NOMO-1 treated with dmso at 0.1 percent for 144 hours (cell line): ENCODE results near the gene HNRNPCL2.
"Not testable (repeated sequence)": the region's sequence is repeated elsewhere in the genome, so short reads cannot be mapped to it uniquely, and the experiment has no call there.

Source experiments
- DNase-seq: peaks from one replicate; lab custom pipeline; 2025; ENCODE audit not compliant: unreplicated experiment; lab: John Stamatoyannopoulos, UW

The HNRNPCL2 gene

GRCh38 chr1:13116754-13117153 lies at the start of gene HNRNPCL2:
Gene HNRNPCL2, minus strand, starts transcription at chr1:13116854. Its CDS starts 454 bp downstream, at chr1:13116400.
- not testable (repeated sequence) for DNase-seq

- not testable (repeated sequence) for DNase-seq
These were observed 48.9 kb upstream of the HNRNPCL2 start, which contains the start of gene HNRNPCL4 for GRCh38 chr1:13165531-13165930. Gene HNRNPCL4, minus strand, starts transcription at chr1:13165631. Its CDS starts 164 bp downstream, at chr1:13165467.

- not testable (repeated sequence) for DNase-seq
These were observed 39.3 kb upstream of the HNRNPCL2 start, which contains the start of gene PRAMEF26 for GRCh38 chr1:13155909-13156308. Gene PRAMEF26, minus strand, starts transcription at chr1:13156009. Its CDS starts 2,914 bp downstream, at chr1:13153095.

- not testable (repeated sequence) for DNase-seq
These were observed 46.2 kb downstream of the HNRNPCL2 start, which contains the start of gene PRAMEF25 for GRCh38 chr1:13070474-13070873. Gene PRAMEF25, plus strand, starts transcription at chr1:13070774. Its CDS starts 2,920 bp downstream, at chr1:13073694.
